Panc1 (cell line): ENCODE data around the gene MORC2. TPM values are rescaled to one million over a fixed set of nuclear protein-coding genes. Genes with fewer than 3 reads are reported as not detected.

Source experiments
- ATAC-seq: fragments of 200-7000 bp; cut with Tn5 transposase; 2 replicates; pipeline ENCODE4 v1.9.1; 2020; ENCODE audit warnings: mild to moderate bottlenecking, moderate library complexity
- BruUV-seq: library from RNA; stranded (reverse); fragments of 400-500 nt; replicated peaks from 2 replicates; lab custom pipeline; 2021; lab: Mats Ljungman, UMichigan
- CTCF ChIA-PET: fragments of 300-600 bp; sonication (Branson Sonifier 250); formaldehyde crosslinking; loops from one replicate; lab custom pipeline; 2022; ENCODE audit warnings: antibody characterized with exemption; lab: Charles Lee
- POLR2A ChIA-PET: fragments of 300-600 bp; sonication (Branson Sonifier 250); formaldehyde crosslinking; loops from one replicate; lab custom pipeline; 2022; ENCODE audit warnings: antibody characterized with exemption; lab: Charles Lee
- DNase-seq: peaks from one replicate; pipeline ENCODE4 v3.0.0-alpha.2; 2010; ENCODE audit warnings: low read depth, low spot score
- H3K27ac ChIP-seq: 2 replicates; pipeline ENCODE4 v1.5.1; 2011; ENCODE audit warnings: mild to moderate bottlenecking, low read length, inconsistent platforms
- H3K27me3 ChIP-seq: fragments of 200-500 bp; sonication (Bioruptor generic); 2 replicates; pipeline ENCODE4 v1.6.0; 2014; ENCODE audit warnings: low read length, inconsistent platforms; ENCODE audit not compliant: control insufficient read depth, insufficient read depth
- H3K36me3 ChIP-seq: fragments of 200-500 bp; sonication (Bioruptor generic); 2 replicates; pipeline ENCODE4 v1.5.1; 2014; ENCODE audit warnings: inconsistent platforms, mild to moderate bottlenecking, low read length, moderate library complexity; ENCODE audit not compliant: control insufficient read depth, insufficient read depth
- H3K4me1 ChIP-seq: 2 replicates; pipeline ENCODE4 v1.5.1; 2011; ENCODE audit warnings: inconsistent platforms, mild to moderate bottlenecking, low read length, moderate library complexity; ENCODE audit not compliant: control insufficient read depth, insufficient read depth
- H3K4me3 ChIP-seq, 2 experiments: 2 replicates each; pipeline ENCODE4 v1.5.1; 2011 to 2012; ENCODE audit warnings: low read depth in 2 of 2, low read length in 2 of 2, mild to moderate bottlenecking in 2 of 2, inconsistent platforms in 1 of 2, moderate library complexity in 1 of 2
- H3K9me3 ChIP-seq: fragments of 200-500 bp; sonication (Bioruptor generic); 2 replicates; pipeline ENCODE4 v1.5.1; 2014; ENCODE audit warnings: low read depth, mild to moderate bottlenecking, inconsistent platforms, low read length, moderate library complexity; ENCODE audit not compliant: control insufficient read depth, insufficient read depth
- POLR2AphosphoS5 ChIP-seq: IDR thresholded peaks from 2 replicates; pipeline ENCODE4 v1.6.1; 2012; ENCODE audit warnings: mild to moderate bottlenecking, low read depth, low read length, moderate library complexity
- SIN3A ChIP-seq: IDR thresholded peaks from 2 replicates; pipeline ENCODE4 v1.6.1; 2012; ENCODE audit warnings: low read depth, mild to moderate bottlenecking, low read length, moderate library complexity, borderline replicate concordance; ENCODE audit not compliant: insufficient read depth
- TCF7L2 ChIP-seq: IDR thresholded peaks from 2 replicates; pipeline ENCODE4 v1.6.1; 2011; ENCODE audit warnings: mild to moderate bottlenecking, low read depth, low read length, inconsistent platforms
- in situ Hi-C: cut with HindIII; loops from 2 replicates; pipeline ENCODE4 v1.10.0; 2016; ENCODE audit warnings: low sequenced_read_pairs, low pct_unique_long_range_greater_than_20kb
- intact Hi-C: fragments of 100-400 bp; cut with micrococcal nuclease; formaldehyde crosslinking; loops from one replicate; pipeline ENCODE4 v1.10.0; 2022; ENCODE audit not compliant: unreplicated experiment
- total RNA-seq: library from RNA; stranded (reverse); gene quantifications from one replicate; pipeline ENCODE4 v1.2.1, GENCODE V29; 2021; ENCODE audit not compliant: unreplicated experiment
- TF ChIP-seq, protein P1 (sequence below), 2 experiments: IDR thresholded peaks; 2 replicates each; pipeline ENCODE4 v1.6.1; 2011 to 2012; ENCODE audit warnings: low read depth in 2 of 2, control low read depth in 1 of 2, low read length in 1 of 2, mild to moderate bottlenecking in 1 of 2, moderate library complexity in 1 of 2; ENCODE audit not compliant: insufficient read depth in 1 of 2
- TF ChIP-seq, protein P2 (sequence below): fragments of 450-650 bp; IDR thresholded peaks from 2 replicates; pipeline ENCODE4 v1.5.1; 2017; ENCODE audit warnings: mild to moderate bottlenecking

MORC2 gene
- total RNA-seq, 1 experiment from 2014 or later, result 31.5 TPM

DNA sequence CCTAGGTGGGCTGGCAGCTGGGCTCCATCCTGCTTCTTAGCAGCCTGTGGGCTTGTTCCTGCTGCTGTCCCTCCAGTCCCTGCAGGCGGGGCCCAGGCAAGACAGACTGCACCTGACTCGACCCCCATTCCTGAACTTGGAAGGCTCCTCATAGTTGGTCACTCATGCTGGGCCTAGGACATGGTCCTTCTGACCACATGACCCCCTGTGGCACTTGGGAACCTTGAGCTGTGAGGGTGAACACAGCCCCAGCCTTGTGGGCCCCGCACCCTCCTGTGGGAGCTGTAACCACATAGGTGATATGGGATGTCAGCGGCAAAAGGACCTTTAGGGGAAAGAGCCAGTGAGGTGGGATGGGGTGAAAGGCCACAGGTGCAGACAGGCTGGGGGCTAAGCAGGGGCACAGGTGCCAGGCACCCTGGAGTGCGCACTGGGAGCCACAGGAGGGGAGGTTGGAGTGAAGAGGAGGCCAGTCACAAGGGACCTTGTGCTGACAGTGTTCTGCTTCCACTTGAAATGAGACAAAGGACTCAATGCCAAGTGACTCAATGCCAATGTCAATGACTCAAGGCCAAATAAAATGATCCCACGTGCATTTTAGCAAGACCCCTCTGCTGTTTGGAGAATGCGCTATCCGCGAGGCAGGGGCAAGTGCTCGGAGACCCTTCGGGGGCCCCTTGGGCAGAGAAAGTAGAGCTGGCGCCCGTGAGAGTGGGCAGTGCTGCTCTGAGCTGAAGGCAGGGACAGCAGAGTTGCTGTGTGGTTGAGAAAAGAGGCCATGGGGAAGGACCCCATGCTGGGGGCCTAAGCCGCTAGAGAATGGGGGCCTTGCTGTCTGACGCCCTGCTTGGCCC lies 90.7 kb downstream of the MORC2 start:
- no peak for TF ChIP-seq TCF7L2
- TF ChIP-seq POLR2AphosphoS5, result no peak
- no peak for TF ChIP-seq SIN3A
- TF ChIP-seq, protein P1, sequence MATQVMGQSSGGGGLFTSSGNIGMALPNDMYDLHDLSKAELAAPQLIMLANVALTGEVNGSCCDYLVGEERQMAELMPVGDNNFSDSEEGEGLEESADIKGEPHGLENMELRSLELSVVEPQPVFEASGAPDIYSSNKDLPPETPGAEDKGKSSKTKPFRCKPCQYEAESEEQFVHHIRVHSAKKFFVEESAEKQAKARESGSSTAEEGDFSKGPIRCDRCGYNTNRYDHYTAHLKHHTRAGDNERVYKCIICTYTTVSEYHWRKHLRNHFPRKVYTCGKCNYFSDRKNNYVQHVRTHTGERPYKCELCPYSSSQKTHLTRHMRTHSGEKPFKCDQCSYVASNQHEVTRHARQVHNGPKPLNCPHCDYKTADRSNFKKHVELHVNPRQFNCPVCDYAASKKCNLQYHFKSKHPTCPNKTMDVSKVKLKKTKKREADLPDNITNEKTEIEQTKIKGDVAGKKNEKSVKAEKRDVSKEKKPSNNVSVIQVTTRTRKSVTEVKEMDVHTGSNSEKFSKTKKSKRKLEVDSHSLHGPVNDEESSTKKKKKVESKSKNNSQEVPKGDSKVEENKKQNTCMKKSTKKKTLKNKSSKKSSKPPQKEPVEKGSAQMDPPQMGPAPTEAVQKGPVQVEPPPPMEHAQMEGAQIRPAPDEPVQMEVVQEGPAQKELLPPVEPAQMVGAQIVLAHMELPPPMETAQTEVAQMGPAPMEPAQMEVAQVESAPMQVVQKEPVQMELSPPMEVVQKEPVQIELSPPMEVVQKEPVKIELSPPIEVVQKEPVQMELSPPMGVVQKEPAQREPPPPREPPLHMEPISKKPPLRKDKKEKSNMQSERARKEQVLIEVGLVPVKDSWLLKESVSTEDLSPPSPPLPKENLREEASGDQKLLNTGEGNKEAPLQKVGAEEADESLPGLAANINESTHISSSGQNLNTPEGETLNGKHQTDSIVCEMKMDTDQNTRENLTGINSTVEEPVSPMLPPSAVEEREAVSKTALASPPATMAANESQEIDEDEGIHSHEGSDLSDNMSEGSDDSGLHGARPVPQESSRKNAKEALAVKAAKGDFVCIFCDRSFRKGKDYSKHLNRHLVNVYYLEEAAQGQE (IDR thresholded peaks at IDR 0.05; ENCODE audit: insufficient read depth in 1 of 2, low read depth in 2 of 2, low read length in 1 of 2), result no peak
- TF ChIP-seq, protein P2, sequence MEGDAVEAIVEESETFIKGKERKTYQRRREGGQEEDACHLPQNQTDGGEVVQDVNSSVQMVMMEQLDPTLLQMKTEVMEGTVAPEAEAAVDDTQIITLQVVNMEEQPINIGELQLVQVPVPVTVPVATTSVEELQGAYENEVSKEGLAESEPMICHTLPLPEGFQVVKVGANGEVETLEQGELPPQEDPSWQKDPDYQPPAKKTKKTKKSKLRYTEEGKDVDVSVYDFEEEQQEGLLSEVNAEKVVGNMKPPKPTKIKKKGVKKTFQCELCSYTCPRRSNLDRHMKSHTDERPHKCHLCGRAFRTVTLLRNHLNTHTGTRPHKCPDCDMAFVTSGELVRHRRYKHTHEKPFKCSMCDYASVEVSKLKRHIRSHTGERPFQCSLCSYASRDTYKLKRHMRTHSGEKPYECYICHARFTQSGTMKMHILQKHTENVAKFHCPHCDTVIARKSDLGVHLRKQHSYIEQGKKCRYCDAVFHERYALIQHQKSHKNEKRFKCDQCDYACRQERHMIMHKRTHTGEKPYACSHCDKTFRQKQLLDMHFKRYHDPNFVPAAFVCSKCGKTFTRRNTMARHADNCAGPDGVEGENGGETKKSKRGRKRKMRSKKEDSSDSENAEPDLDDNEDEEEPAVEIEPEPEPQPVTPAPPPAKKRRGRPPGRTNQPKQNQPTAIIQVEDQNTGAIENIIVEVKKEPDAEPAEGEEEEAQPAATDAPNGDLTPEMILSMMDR, result no peak
- no peak for DNase-seq
- H3K36me3 ChIP-seq, result no peaks in the 10 kb centered on the region
- intact Hi-C loops, result no loop called here
- H3K4me3 ChIP-seq, result no peak overlapping the region
- ChIA-PET POLR2A (no interaction called here), CTCF (no interaction called here)
- H3K4me1 ChIP-seq, result no peaks in the 10 kb centered on the region
- no peak for ATAC-seq
- BruUV-seq, result no TSS peak
- no peaks in the 10 kb centered on the region for H3K9me3 ChIP-seq
- in situ Hi-C loops, result no loop called here
- no peaks in the 10 kb centered on the region for H3K27me3 ChIP-seq
- no peak overlapping the region for H3K27ac ChIP-seq

DNA sequence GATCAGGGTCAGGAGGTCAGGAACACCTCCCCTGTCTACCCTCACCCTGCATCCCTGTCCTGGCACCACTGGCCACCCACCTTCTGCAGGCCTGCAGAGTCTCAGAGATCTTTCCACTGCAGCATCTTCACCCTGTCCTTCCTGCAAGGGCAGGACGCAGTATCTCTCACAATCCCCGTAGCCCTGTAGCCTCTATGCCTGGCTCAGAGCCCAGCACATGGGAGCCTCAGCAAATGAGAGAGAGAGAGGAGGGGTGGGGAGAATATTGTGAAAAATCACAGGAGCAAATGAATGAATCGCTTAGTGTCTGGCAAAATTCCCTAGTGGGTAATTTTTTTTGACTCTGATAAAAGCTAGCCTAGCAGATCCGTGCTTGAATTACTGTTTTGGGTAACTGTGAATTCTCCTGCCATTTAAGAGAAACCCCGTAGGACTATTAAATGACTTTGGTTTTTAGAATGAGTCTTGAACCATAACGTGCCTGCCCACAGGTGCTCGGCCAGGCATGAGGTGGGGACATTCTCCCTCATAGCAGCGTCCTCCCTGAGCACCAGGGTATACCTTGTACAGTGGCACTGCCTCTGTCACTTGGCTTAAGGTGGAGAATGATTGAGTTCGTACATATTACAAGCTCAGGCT lies 91.5 kb downstream of the MORC2 start:
- Histone ChIP-seq H3K27ac (no peak overlapping the region), H3K27me3 (no peaks in the 10 kb centered on the region), H3K36me3 (no peaks in the 10 kb centered on the region), H3K4me1 (no peaks in the 10 kb centered on the region), H3K9me3 (no peaks in the 10 kb centered on the region), H3K4me3 (no peak overlapping the region)
- BruUV-seq, result no TSS peak
- intact Hi-C loops, result no loop called here
- in situ Hi-C loops, result no loop called here
- POLR2A ChIA-PET, result no interaction called here
- CTCF ChIA-PET, result no interaction called here
- TF ChIP-seq TCF7L2 (no peak), POLR2AphosphoS5 (no peak)
- TF ChIP-seq, protein P2, result no peak
- ATAC-seq, result no peak
- no peak for DNase-seq
